ENCODE data around the gene MOB2.

The MOB2 gene

GRCh38 chr11:1473786-1474185 lies 12.8 kb downstream of the MOB2 start:
- no peak overlapping the region for H3K4me3 ChIP-seq (ENCODE audit: insufficient read depth, low read length, poor library complexity, severe bottlenecking)
- no peaks in the 10 kb centered on the region for H4K20me1 ChIP-seq (ENCODE audit: low read depth, low read length)
- no peaks in the 10 kb centered on the region for H3K9me2 ChIP-seq (replicated peaks; ENCODE audit: insufficient read depth, low read length)
- TF ChIP-seq EZH2phosphoT487 (conservative IDR thresholded peaks at IDR 0.05; ENCODE audit: low read length) = no peak
- no peak for TF ChIP-seq CTCF (IDR thresholded peaks at IDR 0.05; ENCODE audit: insufficient read depth, low read length, poor library complexity, severe bottlenecking)
- no peaks in the 10 kb centered on the region for H3K36me3 ChIP-seq (ENCODE audit: low read length)
- no peak overlapping the region for H2AFZ ChIP-seq (ENCODE audit: low read depth, low read length, severe bottlenecking)
- no peak overlapping the region for H3K9ac ChIP-seq (ENCODE audit: low read length)
- no peaks in the 10 kb centered on the region for H3K9me3 ChIP-seq (ENCODE audit: insufficient read depth, low read length)
- no peak overlapping the region for H3K4me2 ChIP-seq (ENCODE audit: low read depth, low read length, poor library complexity, severe bottlenecking)
- no peak overlapping the region for H3K27ac ChIP-seq (ENCODE audit: low read depth, low read length)
- no peaks in the 10 kb centered on the region for H3K27me3 ChIP-seq (ENCODE audit: low read length)
- no peaks in the 10 kb centered on the region for H3K79me2 ChIP-seq (ENCODE audit: insufficient read depth, low read length)
- H3F3A ChIP-seq (ENCODE audit: insufficient read depth) = no peaks in the 10 kb centered on the region

- H3F3A ChIP-seq (ENCODE audit: insufficient read depth) = no peaks in the 10 kb centered on the region
- no peak overlapping the region for H3K27ac ChIP-seq (ENCODE audit: low read depth, low read length)
- H3K27me3 ChIP-seq (ENCODE audit: low read length) = no peaks in the 10 kb centered on the region
- TF ChIP-seq CTCF (IDR thresholded peaks at IDR 0.05; ENCODE audit: insufficient read depth, low read length, poor library complexity, severe bottlenecking) (no peak), EZH2phosphoT487 (conservative IDR thresholded peaks at IDR 0.05; ENCODE audit: low read length) (no peak)
- H3K4me3 ChIP-seq (ENCODE audit: insufficient read depth, low read length, poor library complexity, severe bottlenecking) = no peak overlapping the region
- no peaks in the 10 kb centered on the region for H4K20me1 ChIP-seq (ENCODE audit: low read depth, low read length)
- no peaks in the 10 kb centered on the region for H3K9me3 ChIP-seq (ENCODE audit: insufficient read depth, low read length)
- H3K4me2 ChIP-seq (ENCODE audit: low read depth, low read length, poor library complexity, severe bottlenecking) = no peak overlapping the region
- H3K9ac ChIP-seq (ENCODE audit: low read length) = no peak overlapping the region
- no peak overlapping the region for H2AFZ ChIP-seq (ENCODE audit: low read depth, low read length, severe bottlenecking)
- no peaks in the 10 kb centered on the region for H3K9me2 ChIP-seq (replicated peaks; ENCODE audit: insufficient read depth, low read length)
- H3K36me3 ChIP-seq (ENCODE audit: low read length) = no peaks in the 10 kb centered on the region
- no peaks in the 10 kb centered on the region for H3K79me2 ChIP-seq (ENCODE audit: insufficient read depth, low read length)
Measured at GRCh38 chr11:1473011-1473628, 13.5 kb downstream of the MOB2 start.

- Histone ChIP-seq H3K27ac (ENCODE audit: low read depth, low read length) (no peak overlapping the region), H3K4me2 (ENCODE audit: low read depth, low read length, poor library complexity, severe bottlenecking) (no peak overlapping the region), H3K9me2 (replicated peaks; ENCODE audit: insufficient read depth, low read length) (no peaks in the 10 kb centered on the region), H3K27me3 (ENCODE audit: low read length) (no peaks in the 10 kb centered on the region), H3K79me2 (ENCODE audit: insufficient read depth, low read length) (no peaks in the 10 kb centered on the region), H3K9ac (ENCODE audit: low read length) (no peak overlapping the region), H4K20me1 (ENCODE audit: low read depth, low read length) (no peaks in the 10 kb centered on the region), H3K9me3 (ENCODE audit: insufficient read depth, low read length) (no peaks in the 10 kb centered on the region), H3F3A (ENCODE audit: insufficient read depth) (no peaks in the 10 kb centered on the region), H3K4me3 (ENCODE audit: insufficient read depth, low read length, poor library complexity, severe bottlenecking) (no peak overlapping the region), H3K36me3 (ENCODE audit: low read length) (no peaks in the 10 kb centered on the region), H2AFZ (ENCODE audit: low read depth, low read length, severe bottlenecking) (no peak overlapping the region)
- TF ChIP-seq CTCF (IDR thresholded peaks at IDR 0.05; ENCODE audit: insufficient read depth, low read length, poor library complexity, severe bottlenecking) (no peak), EZH2phosphoT487 (conservative IDR thresholded peaks at IDR 0.05; ENCODE audit: low read length) (no peak)
Measured at GRCh38 chr11:1472180-1473005, 14.2 kb downstream of the MOB2 start.
